Activated CD8-positive, alpha-beta memory T cell treated with anti-CD3 and anti-CD28 coated beads, Interleukin-2, amount 10 ng/mL, durations not matched to agents 7 days and 5 days (primary cell): Measurements from ENCODE around the gene AP1M1. TPM values are rescaled to one million over a fixed set of nuclear protein-coding genes. Genes with fewer than 3 reads are reported as not detected.

ENCODE experiments used
- ATAC-seq: fragments of 150-1000 bp; cut with Tn5 transposase; one replicate; pipeline ENCODE4 v1.10.0; 2021; ENCODE audit warnings: moderate library complexity
- CTCF ChIA-PET: fragments of 350-600 bp; sonication (Branson Sonifier 250); formaldehyde crosslinking; loops from one replicate; lab custom pipeline; 2021; ENCODE audit warnings: antibody characterized with exemption; lab: Charles Lee
- DNase-seq: peaks from one replicate; pipeline ENCODE4 v3.0.0-alpha.2; 2020
- H3K27ac Mint-ChIP-seq: one replicate; pipeline ENCODE4 v1.8.0; 2021; ENCODE audit warnings: mild to moderate bottlenecking, mixed read lengths
- H3K27me3 Mint-ChIP-seq: one replicate; pipeline ENCODE4 v1.8.0; 2021; ENCODE audit warnings: mixed read lengths
- H3K36me3 Mint-ChIP-seq: one replicate; pipeline ENCODE4 v1.8.0; 2021; ENCODE audit warnings: mild to moderate bottlenecking, mixed read lengths
- H3K4me1 Mint-ChIP-seq: one replicate; pipeline ENCODE4 v1.8.0; 2021; ENCODE audit warnings: mixed read lengths
- H3K4me3 Mint-ChIP-seq: one replicate; pipeline ENCODE4 v1.8.0; 2021; ENCODE audit warnings: mild to moderate bottlenecking, moderate library complexity, mixed read lengths
- H3K9me3 Mint-ChIP-seq: one replicate; pipeline ENCODE4 v1.8.0; 2022; ENCODE audit warnings: low read depth, mixed read lengths
- total RNA-seq, 2 experiments: library from RNA; stranded (reverse); gene quantifications; one replicate each; pipeline ENCODE4 v1.2.3, GENCODE V29; 2021

The AP1M1 gene
- total RNA-seq, 2 experiments from 2014 or later: 144 to 154 TPM

DNA sequence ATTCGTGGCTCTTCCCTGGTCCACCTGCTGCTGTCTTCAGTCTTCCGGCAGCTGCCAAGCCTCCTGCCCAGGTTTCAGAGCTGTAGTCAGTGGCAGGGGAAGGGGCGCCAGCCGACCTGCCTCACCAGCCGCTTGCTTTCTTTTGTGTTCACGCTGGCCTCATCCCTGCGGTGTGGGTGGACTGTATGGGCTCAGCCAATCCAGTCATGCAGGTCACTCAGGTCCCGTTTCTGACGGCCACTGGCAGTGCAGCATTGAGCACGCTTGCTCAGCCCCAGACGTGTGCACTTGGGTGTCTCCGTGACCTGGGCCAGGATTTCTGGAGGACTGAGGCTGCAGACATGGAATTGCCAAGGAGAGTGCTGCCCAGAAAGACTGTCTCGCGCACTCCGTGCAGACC lies 26.0 kb downstream of the AP1M1 start:
- Mint-ChIP-seq H3K4me1 (no peaks in the 10 kb centered on the region), H3K36me3 (peaks cover 54% of the 10 kb centered on the region), H3K9me3 (peaks cover 12% of the 10 kb centered on the region), H3K27ac (no peak overlapping the region), H3K4me3 (no peak overlapping the region), H3K27me3 (no peaks in the 10 kb centered on the region)
- CTCF ChIA-PET: no interaction called here
- DNase-seq: no peak
- no peak for ATAC-seq

- no peak for DNase-seq
- Mint-ChIP-seq H3K4me3 (no peak overlapping the region), H3K36me3 (peaks cover 51% of the 10 kb centered on the region), H3K9me3 (peaks cover 9% of the 10 kb centered on the region), H3K4me1 (no peaks in the 10 kb centered on the region), H3K27ac (no peak overlapping the region), H3K27me3 (no peaks in the 10 kb centered on the region)
- no peak for ATAC-seq
- CTCF ChIA-PET: no interaction called here
Measured at GRCh38 chr19:16224293-16225045, 26.8 kb downstream of the AP1M1 start.

- H3K4me1 Mint-ChIP-seq: no peaks in the 10 kb centered on the region
- no peaks in the 10 kb centered on the region for H3K27me3 Mint-ChIP-seq
- CTCF ChIA-PET: interaction anchor here (1.0 kb wide), 1 partner anchor 22 kb away, joined by 4 read pairs; no protein-coding TSS in a partner anchor
- no peak for DNase-seq
- no peak for ATAC-seq
- H3K4me3 Mint-ChIP-seq: no peak overlapping the region
- H3K27ac Mint-ChIP-seq: no peak overlapping the region
- H3K9me3 Mint-ChIP-seq: peaks cover 6% of the 10 kb centered on the region
- peaks cover 46% of the 10 kb centered on the region for H3K36me3 Mint-ChIP-seq
Measured at GRCh38 chr19:16225279-16226183, 27.8 kb downstream of the AP1M1 start.

GRCh38 chr19:16226184-16226591 lies 28.5 kb downstream of the AP1M1 start:
- no peak overlapping the region for H3K4me3 Mint-ChIP-seq
- ATAC-seq (no peak), DNase-seq (no peak)
- no peak overlapping the region for H3K27ac Mint-ChIP-seq
- H3K9me3 Mint-ChIP-seq: peaks cover 2% of the 10 kb centered on the region
- no peaks in the 10 kb centered on the region for H3K27me3 Mint-ChIP-seq
- H3K36me3 Mint-ChIP-seq: peaks cover 42% of the 10 kb centered on the region
- H3K4me1 Mint-ChIP-seq: no peaks in the 10 kb centered on the region
- CTCF ChIA-PET: interaction anchor here (1.0 kb wide), 1 partner anchor 21 kb away, joined by 4 read pairs; no protein-coding TSS in a partner anchor

DNA sequence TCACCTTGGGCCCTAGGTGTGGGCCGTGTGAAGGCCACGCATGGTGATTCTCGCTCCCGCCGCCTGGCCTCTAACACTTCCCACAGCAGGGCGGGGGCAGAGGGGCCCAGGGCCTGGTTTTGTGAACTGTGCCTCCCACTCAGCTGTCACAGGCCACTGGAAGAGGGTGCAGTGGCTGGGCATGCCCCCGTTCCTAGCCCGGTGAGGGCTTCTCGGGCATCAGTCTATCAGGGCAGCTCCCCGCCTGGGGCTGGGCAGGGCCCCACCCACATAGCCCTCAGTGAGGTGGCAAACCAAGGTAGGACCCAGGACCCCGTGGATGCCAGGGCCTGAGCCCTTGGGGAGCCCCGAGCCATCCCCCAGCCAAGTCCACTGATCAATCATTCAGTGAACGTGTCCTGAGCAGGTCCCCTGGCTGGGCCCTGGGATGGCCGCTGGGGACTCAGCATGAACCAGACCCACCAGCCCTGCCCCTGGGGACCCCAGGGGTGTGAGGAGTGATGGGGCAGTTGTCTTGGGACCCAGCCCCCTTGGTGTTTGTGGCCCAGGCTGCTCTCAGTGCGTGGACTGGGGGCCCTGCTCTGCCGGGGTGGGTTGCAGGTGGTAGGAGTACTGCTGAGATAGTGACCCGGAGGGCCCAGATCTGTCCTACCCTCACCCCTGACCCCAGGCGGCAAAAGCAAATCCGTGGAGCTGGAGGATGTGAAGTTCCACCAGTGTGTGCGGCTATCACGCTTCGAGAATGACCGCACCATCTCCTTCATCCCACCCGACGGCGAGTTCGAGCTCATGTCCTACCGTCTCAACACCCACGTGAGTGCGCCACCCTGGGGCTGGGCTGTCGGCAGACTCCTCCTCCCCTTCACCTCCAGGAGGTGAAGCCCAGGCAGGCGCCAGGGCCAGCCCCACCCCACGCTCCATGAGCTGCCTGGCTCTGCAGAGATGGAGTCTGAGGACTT lies 29.4 kb downstream of the AP1M1 start:
- CTCF ChIA-PET: interaction anchor here (0.7 to 1.0 kb wide), 2 partner anchors 20 to 156 kb away, joined by 3 to 4 read pairs; no protein-coding TSS in a partner anchor
- no peak overlapping the region for H3K4me3 Mint-ChIP-seq
- H3K9me3 Mint-ChIP-seq: peaks cover 2% of the 10 kb centered on the region
- H3K27ac Mint-ChIP-seq: no peak overlapping the region
- ATAC-seq (no peak), DNase-seq (no peak)
- H3K36me3 Mint-ChIP-seq: peaks cover 40% of the 10 kb centered on the region
- H3K4me1 Mint-ChIP-seq: no peaks in the 10 kb centered on the region
- H3K27me3 Mint-ChIP-seq: no peaks in the 10 kb centered on the region

GRCh38 chr19:16227837-16228636 lies 30.3 kb downstream of the AP1M1 start:
- CTCF ChIA-PET: interaction anchor here (0.7 to 1.9 kb wide), 2 partner anchors 19 to 155 kb away, joined by 3 to 4 read pairs; no protein-coding TSS in a partner anchor
- Mint-ChIP-seq H3K9me3 (no peaks in the 10 kb centered on the region), H3K27ac (no peak overlapping the region), H3K27me3 (no peaks in the 10 kb centered on the region), H3K4me3 (no peak overlapping the region), H3K36me3 (peaks cover 33% of the 10 kb centered on the region), H3K4me1 (peaks cover 2% of the 10 kb centered on the region)
- ATAC-seq: no peak
- DNase-seq: no peak

DNA sequence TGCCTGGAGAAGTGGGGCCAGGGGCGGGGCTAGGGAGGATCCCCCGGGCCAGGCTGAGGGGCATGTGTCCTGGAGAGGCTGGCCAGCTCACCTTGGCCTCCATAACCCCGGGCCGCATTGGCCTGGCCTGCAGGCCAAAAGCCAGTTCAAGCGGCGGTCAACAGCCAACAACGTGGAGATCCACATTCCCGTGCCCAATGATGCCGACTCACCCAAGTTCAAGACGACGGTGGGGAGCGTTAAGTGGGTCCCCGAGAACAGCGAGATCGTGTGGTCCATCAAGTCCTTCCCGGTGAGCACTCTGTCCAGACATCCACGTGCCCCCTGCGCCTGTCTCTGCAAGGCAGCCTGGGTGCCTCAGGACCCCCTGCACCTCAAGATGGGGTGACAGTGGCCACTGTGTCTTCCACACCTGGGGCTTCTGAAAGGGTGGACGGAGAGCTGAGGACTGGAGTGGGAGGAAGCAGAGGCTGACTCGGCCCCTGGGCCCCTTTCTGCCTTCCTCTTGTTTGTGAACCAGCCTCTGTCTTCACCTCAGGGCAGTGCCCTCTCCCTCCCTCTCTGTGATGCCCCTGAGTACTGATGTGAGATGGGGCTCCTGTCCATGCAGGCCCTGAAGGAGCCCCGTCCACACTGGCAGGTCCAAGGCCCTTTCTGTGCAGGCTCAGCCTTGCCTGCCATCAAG lies 31.1 kb downstream of the AP1M1 start:
- Mint-ChIP-seq H3K27me3 (no peaks in the 10 kb centered on the region), H3K27ac (no peak overlapping the region), H3K4me1 (peaks cover 7% of the 10 kb centered on the region), H3K4me3 (no peak overlapping the region), H3K36me3 (peaks cover 30% of the 10 kb centered on the region), H3K9me3 (no peaks in the 10 kb centered on the region)
- DNase-seq: no peak
- CTCF ChIA-PET: interaction anchor here (1.9 kb wide), 1 partner anchor 18 kb away, joined by 4 read pairs; no protein-coding TSS in a partner anchor
- ATAC-seq: no peak

GRCh38 chr19:16229322-16229641 lies 31.6 kb downstream of the AP1M1 start:
- ATAC-seq: no peak

GRCh38 chr19:16232127-16232526 lies 34.4 kb downstream of the AP1M1 start:
- Mint-ChIP-seq H3K4me3 (no peak overlapping the region), H3K9me3 (no peaks in the 10 kb centered on the region), H3K4me1 (peaks cover 12% of the 10 kb centered on the region), H3K36me3 (peaks cover 55% of the 10 kb centered on the region), H3K27me3 (no peaks in the 10 kb centered on the region), H3K27ac (no peak overlapping the region)
- CTCF ChIA-PET: interaction anchor here (1.1 kb wide), 1 partner anchor 150 kb away, joined by 3 read pairs; no protein-coding TSS in a partner anchor
- ATAC-seq: no peak
- no peak for DNase-seq

More at GRCh38 chr19:16229322-16229641, 31.6 kb downstream of the AP1M1 start:
- Mint-ChIP-seq H3K27me3 (no peaks in the 10 kb centered on the region), H3K4me1 (peaks cover 10% of the 10 kb centered on the region), H3K27ac (no peak overlapping the region), H3K4me3 (no peak overlapping the region), H3K9me3 (no peaks in the 10 kb centered on the region), H3K36me3 (peaks cover 30% of the 10 kb centered on the region)
- CTCF ChIA-PET: interaction anchor here (1.9 kb wide), 1 partner anchor 18 kb away, joined by 4 read pairs; no protein-coding TSS in a partner anchor
- no peak for DNase-seq

DNA sequence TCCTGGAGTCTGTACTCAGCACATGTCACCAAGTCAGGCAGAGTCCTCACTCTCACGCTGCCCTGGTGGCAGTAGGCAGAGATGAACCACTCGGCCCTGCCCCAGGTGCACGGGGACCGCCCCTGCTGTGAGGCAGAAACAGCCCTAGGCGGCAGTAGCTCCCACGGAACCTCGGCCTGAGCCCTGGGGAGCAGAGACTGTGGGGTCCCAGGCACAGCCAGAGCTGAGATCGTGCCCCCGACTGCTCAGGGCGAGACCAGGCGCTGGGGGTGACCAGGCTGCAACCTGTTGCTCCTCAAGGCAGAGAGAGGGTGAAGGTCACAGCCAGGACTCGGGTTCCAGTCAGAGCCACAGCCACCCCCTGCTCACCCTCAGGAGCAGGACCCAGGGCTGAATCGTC lies 34.9 kb downstream of the AP1M1 start:
- Mint-ChIP-seq H3K9me3 (no peaks in the 10 kb centered on the region), H3K4me1 (peaks cover 12% of the 10 kb centered on the region), H3K36me3 (peaks cover 55% of the 10 kb centered on the region), H3K27me3 (no peaks in the 10 kb centered on the region), H3K27ac (no peak overlapping the region), H3K4me3 (no peak overlapping the region)
- DNase-seq (no peak), ATAC-seq (no peak)
- CTCF ChIA-PET: interaction anchor here (1.1 kb wide), 1 partner anchor 150 kb away, joined by 3 read pairs; no protein-coding TSS in a partner anchor

GRCh38 chr19:16233081-16233776 lies 35.5 kb downstream of the AP1M1 start:
- ATAC-seq (no peak), DNase-seq (no peak)
- Mint-ChIP-seq H3K27ac (peak overlapping the region; percentile 48), H3K4me3 (no peak overlapping the region), H3K36me3 (peaks cover 55% of the 10 kb centered on the region), H3K4me1 (peaks cover 17% of the 10 kb centered on the region), H3K9me3 (no peaks in the 10 kb centered on the region), H3K27me3 (no peaks in the 10 kb centered on the region)
- CTCF ChIA-PET: interaction anchor here (1.1 to 1.3 kb wide), 2 partner anchors 13 to 149 kb away, joined by 3 read pairs; no protein-coding TSS in a partner anchor
